ENCODE data around the gene MILR1.
"Not testable (repeated sequence)": the region's sequence is repeated elsewhere in the genome, so short reads cannot be mapped to it uniquely, and the experiment has no call there.

MILR1 gene

GRCh38 chr17:64428406-64428805, 20.5 kb upstream of the MILR1 start:
- no peak for DNase-seq

GRCh38 chr17:64430036-64430435, 18.9 kb upstream of the MILR1 start:
- not testable (repeated sequence) for DNase-seq

- DNase-seq, result no peak
Observed at GRCh38 chr17:64431534-64431933, 17.4 kb upstream of the MILR1 start.

GRCh38 chr17:64437944-64438525, 10.9 kb upstream of the MILR1 start:
- DNase-seq, result no peak

GRCh38 chr17:64439521-64439920, 9.4 kb upstream of the MILR1 start:
- not testable (repeated sequence) for DNase-seq

- no peak for DNase-seq
Observed at GRCh38 chr17:64439956-64440355, 9.0 kb upstream of the MILR1 start.

- DNase-seq, result no peak
Observed at GRCh38 chr17:64441772-64442540, 7.0 kb upstream of the MILR1 start.

GRCh38 chr17:64442541-64442971, 6.4 kb upstream of the MILR1 start:
- DNase-seq, result no peak

GRCh38 chr17:64443086-64443760, 5.7 kb upstream of the MILR1 start:
- DNase-seq, result no peak

GRCh38 chr17:64447526-64447925, 1.4 kb upstream of the MILR1 start:
- no peak for DNase-seq

- DNase-seq, result no peak
Observed at GRCh38 chr17:64449545-64449944, 630 bp downstream of the MILR1 start.

GRCh38 chr17:64455993-64456885, 7.3 kb downstream of the MILR1 start:
- DNase-seq, result no peak

GRCh38 chr17:64457156-64457555, 8.2 kb downstream of the MILR1 start:
- no peak for DNase-seq

GRCh38 chr17:64458756-64459155, 9.8 kb downstream of the MILR1 start:
- DNase-seq, result no peak

GRCh38 chr17:64459284-64459747, 10.4 kb downstream of the MILR1 start:
- no peak for DNase-seq

- DNase-seq, result not testable (repeated sequence)
Observed at GRCh38 chr17:64459818-64460217, 10.9 kb downstream of the MILR1 start.

GRCh38 chr17:64460955-64461354, 12.0 kb downstream of the MILR1 start:
- no peak for DNase-seq

GRCh38 chr17:64461788-64462187, 12.9 kb downstream of the MILR1 start:
- DNase-seq, result no peak

- no peak for DNase-seq
Observed at GRCh38 chr17:64466019-64466735, 17.3 kb downstream of the MILR1 start.

- not testable (repeated sequence) for DNase-seq
Observed at GRCh38 chr17:64466834-64467233, 17.9 kb downstream of the MILR1 start.

- no peak for DNase-seq
Observed at GRCh38 chr17:64470625-64471024, 21.7 kb downstream of the MILR1 start.

- DNase-seq, result no peak
Observed at GRCh38 chr17:64471440-64471839, 22.5 kb downstream of the MILR1 start.
